IPS-18a (cell line): ENCODE results near the gene GRK6.

Source experiments
- H3K27ac ChIP-seq: one replicate; pipeline ENCODE4 v1.5.1; 2013; ENCODE audit warnings: low read length
- H3K27me3 ChIP-seq: one replicate; pipeline ENCODE4 v1.6.1; 2013; ENCODE audit warnings: mild to moderate bottlenecking, low read length; ENCODE audit not compliant: control insufficient read depth, insufficient read depth
- H3K36me3 ChIP-seq: one replicate; pipeline ENCODE4 v1.6.1; 2013; ENCODE audit warnings: low read depth, low read length; ENCODE audit not compliant: control insufficient read depth
- H3K4me1 ChIP-seq: one replicate; pipeline ENCODE4 v1.6.1; 2013; ENCODE audit warnings: low read depth, low read length; ENCODE audit not compliant: control insufficient read depth
- H3K4me3 ChIP-seq: one replicate; pipeline ENCODE4 v1.5.1; 2013; ENCODE audit warnings: low read length
- H3K9ac ChIP-seq: one replicate; pipeline ENCODE4 v1.6.1; 2013; ENCODE audit warnings: mild to moderate bottlenecking, low read length, moderate library complexity
- H3K9me3 ChIP-seq: one replicate; pipeline ENCODE4 v1.6.1; 2013; ENCODE audit warnings: low read depth, low read length; ENCODE audit not compliant: control insufficient read depth

The GRK6 gene

DNA sequence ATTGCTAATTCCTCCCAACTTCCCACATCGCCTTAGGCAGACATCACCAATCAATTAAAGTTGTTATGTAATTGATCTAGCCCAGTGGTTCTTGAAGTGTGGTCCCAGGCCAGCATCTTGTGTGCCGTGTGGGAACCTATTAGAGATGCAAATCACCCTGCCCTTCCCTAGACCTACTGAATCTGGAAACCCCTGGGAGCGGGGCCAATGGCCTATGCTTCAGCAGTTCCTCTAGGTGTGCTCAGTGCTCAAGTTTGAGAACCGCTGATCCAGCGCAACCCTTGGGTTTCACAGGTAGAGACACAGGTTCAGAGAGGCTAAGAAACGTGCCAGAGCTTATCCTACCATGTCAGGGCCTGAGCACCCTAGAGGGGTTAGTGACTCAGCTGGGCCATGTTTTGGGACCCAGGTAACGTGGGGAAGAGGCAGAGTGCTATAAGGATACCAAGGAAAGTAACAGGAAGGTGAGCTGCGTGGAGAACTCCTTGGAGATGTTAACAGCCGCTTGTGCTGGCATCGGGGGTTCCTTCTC lies 37.9 kb upstream of the GRK6 start:
- Histone ChIP-seq H3K36me3 (no peaks in the 10 kb centered on the region), H3K9ac (no peak overlapping the region), H3K9me3 (no peaks in the 10 kb centered on the region), H3K4me3 (no peak overlapping the region), H3K4me1 (no peaks in the 10 kb centered on the region), H3K27me3 (peaks cover 17% of the 10 kb centered on the region), H3K27ac (no peak overlapping the region)

DNA sequence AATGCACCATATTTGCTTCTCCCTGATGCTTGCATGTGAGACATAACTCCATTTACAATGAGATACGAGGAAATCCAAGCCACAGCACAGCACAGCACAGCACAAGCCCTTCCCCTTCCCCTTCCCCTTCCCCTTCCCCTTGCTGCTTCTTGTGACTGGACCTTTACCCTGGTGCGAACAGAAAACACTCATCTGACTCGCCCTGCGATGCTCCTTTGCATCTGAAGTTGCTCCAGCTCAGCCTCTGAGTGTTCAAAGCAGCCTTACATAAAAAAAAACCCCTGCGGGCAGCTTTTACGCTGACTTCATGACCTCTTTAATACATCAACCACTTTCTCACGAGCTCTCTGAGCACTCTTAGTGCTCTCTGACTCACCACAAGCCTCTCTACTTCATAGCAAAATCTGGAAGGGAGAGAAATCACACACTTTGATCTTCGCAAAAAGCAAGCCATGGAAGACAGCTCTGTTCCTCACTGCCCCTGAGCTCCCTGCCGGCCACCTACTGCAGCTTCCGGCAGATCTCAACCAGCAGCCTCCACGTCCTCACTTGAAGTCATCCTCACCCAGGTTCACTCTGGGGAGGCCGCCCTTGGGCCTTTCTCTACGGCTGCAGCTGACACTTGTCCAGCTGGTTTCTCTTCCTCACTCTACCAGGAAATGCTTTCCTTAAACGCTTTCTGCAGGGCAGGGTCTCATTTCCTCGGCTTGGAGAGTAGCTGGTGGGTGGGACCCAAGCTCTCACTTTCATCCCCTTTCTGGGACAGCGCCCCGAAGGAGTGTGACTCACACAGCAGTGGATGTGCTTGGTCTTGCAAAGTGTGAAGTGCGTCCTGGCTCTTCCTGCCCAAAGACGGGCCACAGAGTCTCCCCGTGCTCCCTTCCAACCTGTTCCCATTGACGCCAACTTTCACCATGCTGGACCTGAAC lies 37.0 kb upstream of the GRK6 start:
- peaks cover 17% of the 10 kb centered on the region for H3K27me3 ChIP-seq
- no peaks in the 10 kb centered on the region for H3K9me3 ChIP-seq
- H3K9ac ChIP-seq = no peak overlapping the region
- no peak overlapping the region for H3K27ac ChIP-seq
- H3K36me3 ChIP-seq = no peaks in the 10 kb centered on the region
- no peak overlapping the region for H3K4me3 ChIP-seq
- no peaks in the 10 kb centered on the region for H3K4me1 ChIP-seq

DNA sequence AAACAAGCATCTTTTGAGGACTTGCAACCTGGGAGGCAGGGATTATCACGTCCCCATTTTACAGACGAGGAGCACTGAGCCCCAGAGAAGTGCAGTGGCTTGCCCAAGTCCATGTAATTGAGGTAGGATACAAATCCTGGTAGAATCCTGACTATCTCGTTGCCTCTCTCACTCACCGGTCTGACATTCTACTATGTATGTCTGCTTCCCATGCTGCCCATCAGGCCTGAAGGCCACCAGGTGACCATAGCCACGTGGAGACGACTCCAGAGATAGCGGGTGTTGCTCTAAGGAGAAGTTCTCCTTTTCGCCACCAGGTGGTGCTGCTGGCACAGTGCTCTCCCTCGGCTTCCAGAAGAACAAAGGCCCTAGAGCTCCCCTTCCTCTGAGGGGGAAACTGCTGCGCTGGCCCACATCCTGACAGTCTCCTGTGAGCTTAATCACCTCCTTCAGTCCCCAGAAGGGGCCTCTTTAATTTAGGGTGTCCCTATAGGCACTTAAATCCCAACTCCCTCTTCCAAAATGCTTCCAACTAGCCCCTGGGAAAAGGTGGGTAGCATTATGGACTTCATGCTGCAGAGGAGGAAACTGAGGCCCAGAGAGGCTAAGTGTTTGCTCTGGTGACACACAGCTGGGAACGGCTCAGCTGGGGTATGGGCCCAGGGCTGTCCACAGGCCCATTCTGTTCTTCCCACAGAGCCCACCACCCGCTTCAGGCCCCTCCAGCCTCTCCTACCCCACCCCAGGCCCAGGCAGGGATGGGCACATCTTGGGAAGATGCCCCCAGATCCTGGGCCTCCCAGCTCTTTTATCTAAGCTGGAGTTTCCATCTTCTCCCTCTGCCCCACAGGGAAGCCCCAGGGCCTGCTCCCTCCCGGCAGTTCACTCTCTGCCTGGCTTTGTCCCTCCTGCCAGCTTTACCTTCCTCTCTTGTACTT lies 35.8 kb upstream of the GRK6 start:
- no peaks in the 10 kb centered on the region for H3K9me3 ChIP-seq
- H3K4me3 ChIP-seq = no peak overlapping the region
- H3K9ac ChIP-seq = no peak overlapping the region
- H3K27ac ChIP-seq = no peak overlapping the region
- peaks cover 17% of the 10 kb centered on the region for H3K27me3 ChIP-seq
- H3K36me3 ChIP-seq = no peaks in the 10 kb centered on the region
- no peaks in the 10 kb centered on the region for H3K4me1 ChIP-seq

DNA sequence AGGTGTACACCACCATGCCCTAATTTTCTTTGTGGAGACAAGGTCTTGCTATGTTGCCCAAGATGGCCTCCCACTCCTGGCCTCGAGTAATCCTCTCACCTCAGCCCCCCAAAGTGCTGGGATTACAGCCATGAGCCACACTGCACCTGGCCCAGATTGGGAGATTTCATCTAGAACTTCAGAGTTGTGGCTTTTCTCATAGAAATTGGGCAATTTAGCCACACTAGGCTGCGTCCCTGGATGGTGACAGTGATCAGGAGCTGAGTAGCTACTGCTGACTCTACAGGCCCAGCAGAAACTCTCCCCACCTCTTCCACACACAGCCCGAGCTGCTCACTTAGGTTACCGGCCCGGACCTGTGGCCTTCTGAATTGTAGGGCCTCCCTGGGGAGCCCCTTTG lies 33.7 kb upstream of the GRK6 start:
- H3K4me3 ChIP-seq = no peak overlapping the region
- H3K27ac ChIP-seq = no peak overlapping the region
- H3K9ac ChIP-seq = no peak overlapping the region
- H3K4me1 ChIP-seq = no peaks in the 10 kb centered on the region
- H3K36me3 ChIP-seq = no peaks in the 10 kb centered on the region
- no peaks in the 10 kb centered on the region for H3K9me3 ChIP-seq
- H3K27me3 ChIP-seq = peaks cover 17% of the 10 kb centered on the region

DNA sequence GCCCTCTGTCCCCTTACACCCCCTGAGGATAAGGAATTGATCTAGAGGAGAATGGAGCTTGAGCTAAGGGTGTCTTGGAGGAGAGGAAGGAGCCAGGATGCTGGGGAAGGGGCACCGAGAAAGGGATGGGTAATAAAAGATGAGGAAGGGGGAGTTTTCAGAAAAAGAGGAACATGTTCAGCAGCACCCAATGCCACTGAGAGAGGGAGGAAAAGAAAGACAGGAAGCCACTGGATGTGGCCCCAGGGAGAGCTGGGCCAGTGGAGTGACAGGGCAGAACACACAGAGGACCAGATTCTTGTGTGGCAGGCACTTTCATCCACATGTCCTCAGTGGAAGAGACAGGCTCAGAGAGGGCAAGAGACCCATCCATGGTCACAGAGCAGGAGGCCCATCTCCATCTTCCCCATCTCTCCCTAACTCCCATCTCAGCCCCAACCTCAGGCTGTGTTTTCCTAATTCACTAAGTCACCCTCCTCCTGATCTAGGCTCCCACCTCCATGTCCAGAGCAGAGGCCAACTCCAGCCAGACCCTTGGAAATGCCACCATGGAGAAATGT lies 33.2 kb upstream of the GRK6 start:
- no peaks in the 10 kb centered on the region for H3K36me3 ChIP-seq
- no peaks in the 10 kb centered on the region for H3K4me1 ChIP-seq
- no peaks in the 10 kb centered on the region for H3K9me3 ChIP-seq
- no peak overlapping the region for H3K27ac ChIP-seq
- H3K9ac ChIP-seq = no peak overlapping the region
- peaks cover 17% of the 10 kb centered on the region for H3K27me3 ChIP-seq
- H3K4me3 ChIP-seq = no peak overlapping the region

DNA sequence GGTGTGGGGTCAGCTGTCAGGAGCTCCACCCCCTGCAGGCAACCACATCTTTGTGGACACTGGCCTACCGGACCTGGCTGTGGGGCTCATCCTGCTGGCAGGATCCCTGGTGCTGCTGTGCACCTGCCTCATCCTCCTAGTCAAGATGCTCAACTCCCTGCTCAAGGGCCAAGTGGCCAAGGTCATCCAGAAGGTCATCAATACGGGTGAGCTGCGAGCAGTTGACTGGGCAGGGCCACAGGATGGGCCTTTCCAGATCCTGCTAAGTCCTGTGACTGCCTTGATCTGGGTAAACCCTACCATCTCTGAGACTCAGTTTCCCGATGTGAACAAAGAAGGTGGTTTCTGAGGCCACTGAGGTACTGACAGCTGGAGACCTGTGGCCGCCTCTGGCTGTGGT lies 32.5 kb upstream of the GRK6 start:
- Histone ChIP-seq H3K27ac (no peak overlapping the region), H3K36me3 (no peaks in the 10 kb centered on the region), H3K27me3 (peaks cover 13% of the 10 kb centered on the region), H3K9me3 (no peaks in the 10 kb centered on the region), H3K9ac (no peak overlapping the region), H3K4me3 (no peak overlapping the region), H3K4me1 (no peaks in the 10 kb centered on the region)

DNA sequence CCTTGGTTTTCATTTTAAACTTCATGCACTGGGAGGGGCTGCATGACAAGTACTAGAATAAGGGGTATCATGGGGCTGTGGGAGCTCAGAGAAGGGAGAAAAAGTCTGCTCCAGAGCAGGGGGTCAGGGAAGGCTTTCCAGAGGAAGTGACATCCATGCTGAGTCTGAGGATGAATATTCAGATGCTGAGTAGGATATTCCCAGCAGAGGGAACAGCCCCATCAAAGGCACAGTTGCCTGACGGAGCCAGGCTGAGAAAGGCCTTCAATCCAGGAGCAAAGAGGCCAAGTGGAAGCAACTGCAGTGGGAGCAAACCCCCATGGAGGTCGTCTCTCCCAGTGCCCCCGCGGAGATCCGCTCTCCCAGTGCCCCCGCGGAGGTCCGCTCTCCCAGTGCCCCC lies 30.4 kb upstream of the GRK6 start:
- H3K4me3 ChIP-seq = no peak overlapping the region
- H3K27ac ChIP-seq = no peak overlapping the region

DNA sequence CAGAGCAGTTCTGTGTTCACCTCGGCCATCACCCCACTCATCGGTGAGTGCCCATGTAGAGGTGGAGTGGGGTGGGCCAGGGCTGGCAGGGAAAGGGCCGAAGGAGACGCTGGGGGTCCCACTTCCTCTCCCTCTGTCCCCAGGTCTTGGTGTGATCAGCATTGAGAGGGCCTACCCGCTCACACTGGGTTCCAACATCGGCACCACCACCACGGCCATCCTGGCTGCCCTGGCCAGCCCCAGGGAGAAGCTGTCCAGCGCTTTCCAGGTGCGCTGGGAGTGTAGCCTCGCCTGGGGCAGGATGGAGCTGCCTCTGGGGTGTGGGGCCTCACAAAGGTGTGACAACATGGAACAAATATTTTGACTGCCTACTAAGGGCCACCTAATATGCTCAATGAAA lies 29.7 kb upstream of the GRK6 start:
- Histone ChIP-seq H3K9ac (no peak overlapping the region), H3K36me3 (no peaks in the 10 kb centered on the region), H3K9me3 (no peaks in the 10 kb centered on the region), H3K4me3 (no peak overlapping the region), H3K27ac (no peak overlapping the region), H3K4me1 (no peaks in the 10 kb centered on the region), H3K27me3 (peaks cover 13% of the 10 kb centered on the region)

More for the DNA sequence above, 30.4 kb upstream of the GRK6 start:
- H3K36me3 ChIP-seq = no peaks in the 10 kb centered on the region
- peaks cover 6% of the 10 kb centered on the region for H3K27me3 ChIP-seq
- H3K9ac ChIP-seq = no peak overlapping the region
- H3K9me3 ChIP-seq = no peaks in the 10 kb centered on the region
- no peaks in the 10 kb centered on the region for H3K4me1 ChIP-seq

DNA sequence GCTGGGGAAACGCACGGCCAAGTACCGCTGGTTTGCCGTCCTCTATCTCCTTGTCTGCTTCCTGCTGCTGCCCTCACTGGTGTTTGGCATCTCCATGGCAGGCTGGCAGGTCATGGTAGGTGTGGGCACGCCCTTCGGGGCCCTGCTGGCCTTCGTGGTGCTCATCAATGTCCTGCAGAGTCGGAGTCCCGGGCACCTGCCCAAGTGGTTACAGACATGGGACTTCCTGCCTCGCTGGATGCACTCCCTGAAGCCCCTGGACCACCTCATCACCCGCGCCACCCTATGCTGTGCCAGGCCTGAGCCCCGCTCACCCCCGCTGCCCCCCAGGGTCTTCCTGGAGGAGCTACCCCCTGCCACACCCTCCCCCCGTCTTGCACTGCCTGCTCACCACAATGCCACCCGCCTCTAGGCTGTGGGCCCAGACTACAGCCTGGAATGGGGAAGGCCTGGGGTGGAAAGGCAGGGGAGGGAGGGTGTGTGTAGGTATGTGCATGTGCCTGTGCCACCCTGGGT lies 28.5 kb upstream of the GRK6 start:
- Histone ChIP-seq H3K4me1 (peaks cover 8% of the 10 kb centered on the region), H3K27me3 (peaks cover 24% of the 10 kb centered on the region), H3K27ac (no peak overlapping the region), H3K9me3 (no peaks in the 10 kb centered on the region), H3K4me3 (no peak overlapping the region), H3K36me3 (no peaks in the 10 kb centered on the region), H3K9ac (no peak overlapping the region)

DNA sequence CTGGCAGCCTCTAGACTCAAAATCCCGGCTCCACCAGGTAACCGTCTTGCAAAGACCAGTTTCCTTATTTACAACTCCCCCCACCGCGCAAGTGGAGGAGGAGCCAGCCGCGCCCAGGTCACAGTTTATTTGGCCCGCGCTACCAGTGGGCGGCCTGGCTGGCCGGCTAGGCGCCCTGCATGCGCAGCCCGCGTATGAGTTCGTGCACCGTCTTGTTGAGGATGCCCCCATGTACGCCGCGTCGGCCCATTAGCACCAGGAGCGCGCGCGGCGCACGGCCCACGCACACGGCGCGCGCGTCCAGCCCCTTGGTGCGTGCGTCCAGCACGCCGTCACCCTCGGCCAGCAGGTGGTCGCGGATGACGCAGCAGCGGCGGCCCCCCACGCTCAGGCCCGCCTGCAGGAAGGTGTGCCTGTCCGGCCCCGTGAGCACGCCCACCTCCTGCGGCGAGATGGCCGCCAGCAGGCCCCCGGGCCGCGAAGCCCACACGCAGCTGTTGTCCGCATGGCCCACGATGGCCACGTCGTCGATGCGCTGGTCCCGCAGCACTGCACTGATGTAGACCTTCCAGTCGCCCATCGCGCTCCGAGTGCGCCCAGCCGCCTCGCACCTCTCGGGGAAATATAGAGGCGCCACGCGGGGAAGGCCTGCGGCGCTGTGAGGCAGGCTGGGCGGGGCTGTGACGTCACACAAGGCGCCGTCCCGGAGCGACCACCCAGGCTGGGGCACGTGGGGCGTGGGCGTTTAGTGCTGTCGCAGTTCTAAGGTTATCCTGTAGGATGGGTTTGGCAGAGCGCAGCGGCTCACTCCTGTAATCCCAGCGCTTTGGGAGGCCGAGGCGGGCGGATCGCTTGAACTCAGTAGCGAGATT lies 26.2 kb upstream of the GRK6 start, which contains the start of gene PFN3:
Gene PFN3 (minus strand): TSS at position 665 of the 872 bp plus-strand sequence. CDS start 85 bp downstream, at position 580.
- no peaks in the 10 kb centered on the region for H3K9me3 ChIP-seq
- no peaks in the 10 kb centered on the region for H3K36me3 ChIP-seq
- no peak within 1 kb of the TSS for H3K27ac ChIP-seq
- no peak within 1 kb of the TSS for H3K9ac ChIP-seq
- H3K4me3 ChIP-seq = no peak within 1 kb of the TSS
- H3K4me1 ChIP-seq = peaks cover 10% of the 10 kb centered on the region
- peaks cover 47% of the 10 kb centered on the region for H3K27me3 ChIP-seq
